HepG2 (cell line): ENCODE data around the gene ACTR1B. TPM values are rescaled to one million over a fixed set of nuclear protein-coding genes. Genes with fewer than 3 reads are reported as not detected.

Source experiments
- MAFK ChIP-seq, 2 experiments: IDR thresholded peaks in 1 of 2; conservative IDR thresholded peaks in 1 of 2; 2 replicates each; pipeline ENCODE4 v1.6.1; 2011; ENCODE audit warnings: improper control_type of control experiment in 2 of 2, low read length in 2 of 2
- polyA plus RNA-seq, 8 experiments: library from polyadenylated mRNA; depleted of rRNA in 3 of 8; stranded (reverse) in 7 of 8; unstranded in 1 of 8; fragments of >200 nt; fragmentation: Illumina TruSeq in 4 of 8; extraction: Trizol in 4 of 8; gene quantifications; 2 replicates each; pipeline versions ENCODE4 v1.2.1 to v1.2.3, GENCODE V29; 2011 to 2016; ENCODE audit warnings: low read depth in 4 of 8, missing spikeins in 1 of 8, mixed read lengths in 1 of 8; ENCODE audit not compliant: insufficient read depth in 1 of 8
- total RNA-seq, 5 experiments: library from RNA; depleted of rRNA; stranded (reverse); fragments of >200 nt; fragmentation: Illumina TruSeq; extraction: Trizol; gene quantifications; 2 replicates each; pipeline ENCODE4 v1.2.3, GENCODE V29; 2016; ENCODE audit warnings: low read depth in 1 of 5
- TF ChIP-seq, protein P1 (sequence below): sonication (generic); formaldehyde crosslinking; IDR thresholded peaks from one replicate; pipeline ENCODE4 v1.5.1; 2020; ENCODE audit warnings: mild to moderate bottlenecking, missing genetic modification reagents; ENCODE audit errors: not compliant biosample characterization

ACTR1B gene
- total and polyA plus RNA-seq, 2 of the 13 experiments (the other 11 are each of a cell fraction or from before 2014, with no cell fraction given), result 61.7 to 76.7 TPM

- TF ChIP-seq, protein P1, sequence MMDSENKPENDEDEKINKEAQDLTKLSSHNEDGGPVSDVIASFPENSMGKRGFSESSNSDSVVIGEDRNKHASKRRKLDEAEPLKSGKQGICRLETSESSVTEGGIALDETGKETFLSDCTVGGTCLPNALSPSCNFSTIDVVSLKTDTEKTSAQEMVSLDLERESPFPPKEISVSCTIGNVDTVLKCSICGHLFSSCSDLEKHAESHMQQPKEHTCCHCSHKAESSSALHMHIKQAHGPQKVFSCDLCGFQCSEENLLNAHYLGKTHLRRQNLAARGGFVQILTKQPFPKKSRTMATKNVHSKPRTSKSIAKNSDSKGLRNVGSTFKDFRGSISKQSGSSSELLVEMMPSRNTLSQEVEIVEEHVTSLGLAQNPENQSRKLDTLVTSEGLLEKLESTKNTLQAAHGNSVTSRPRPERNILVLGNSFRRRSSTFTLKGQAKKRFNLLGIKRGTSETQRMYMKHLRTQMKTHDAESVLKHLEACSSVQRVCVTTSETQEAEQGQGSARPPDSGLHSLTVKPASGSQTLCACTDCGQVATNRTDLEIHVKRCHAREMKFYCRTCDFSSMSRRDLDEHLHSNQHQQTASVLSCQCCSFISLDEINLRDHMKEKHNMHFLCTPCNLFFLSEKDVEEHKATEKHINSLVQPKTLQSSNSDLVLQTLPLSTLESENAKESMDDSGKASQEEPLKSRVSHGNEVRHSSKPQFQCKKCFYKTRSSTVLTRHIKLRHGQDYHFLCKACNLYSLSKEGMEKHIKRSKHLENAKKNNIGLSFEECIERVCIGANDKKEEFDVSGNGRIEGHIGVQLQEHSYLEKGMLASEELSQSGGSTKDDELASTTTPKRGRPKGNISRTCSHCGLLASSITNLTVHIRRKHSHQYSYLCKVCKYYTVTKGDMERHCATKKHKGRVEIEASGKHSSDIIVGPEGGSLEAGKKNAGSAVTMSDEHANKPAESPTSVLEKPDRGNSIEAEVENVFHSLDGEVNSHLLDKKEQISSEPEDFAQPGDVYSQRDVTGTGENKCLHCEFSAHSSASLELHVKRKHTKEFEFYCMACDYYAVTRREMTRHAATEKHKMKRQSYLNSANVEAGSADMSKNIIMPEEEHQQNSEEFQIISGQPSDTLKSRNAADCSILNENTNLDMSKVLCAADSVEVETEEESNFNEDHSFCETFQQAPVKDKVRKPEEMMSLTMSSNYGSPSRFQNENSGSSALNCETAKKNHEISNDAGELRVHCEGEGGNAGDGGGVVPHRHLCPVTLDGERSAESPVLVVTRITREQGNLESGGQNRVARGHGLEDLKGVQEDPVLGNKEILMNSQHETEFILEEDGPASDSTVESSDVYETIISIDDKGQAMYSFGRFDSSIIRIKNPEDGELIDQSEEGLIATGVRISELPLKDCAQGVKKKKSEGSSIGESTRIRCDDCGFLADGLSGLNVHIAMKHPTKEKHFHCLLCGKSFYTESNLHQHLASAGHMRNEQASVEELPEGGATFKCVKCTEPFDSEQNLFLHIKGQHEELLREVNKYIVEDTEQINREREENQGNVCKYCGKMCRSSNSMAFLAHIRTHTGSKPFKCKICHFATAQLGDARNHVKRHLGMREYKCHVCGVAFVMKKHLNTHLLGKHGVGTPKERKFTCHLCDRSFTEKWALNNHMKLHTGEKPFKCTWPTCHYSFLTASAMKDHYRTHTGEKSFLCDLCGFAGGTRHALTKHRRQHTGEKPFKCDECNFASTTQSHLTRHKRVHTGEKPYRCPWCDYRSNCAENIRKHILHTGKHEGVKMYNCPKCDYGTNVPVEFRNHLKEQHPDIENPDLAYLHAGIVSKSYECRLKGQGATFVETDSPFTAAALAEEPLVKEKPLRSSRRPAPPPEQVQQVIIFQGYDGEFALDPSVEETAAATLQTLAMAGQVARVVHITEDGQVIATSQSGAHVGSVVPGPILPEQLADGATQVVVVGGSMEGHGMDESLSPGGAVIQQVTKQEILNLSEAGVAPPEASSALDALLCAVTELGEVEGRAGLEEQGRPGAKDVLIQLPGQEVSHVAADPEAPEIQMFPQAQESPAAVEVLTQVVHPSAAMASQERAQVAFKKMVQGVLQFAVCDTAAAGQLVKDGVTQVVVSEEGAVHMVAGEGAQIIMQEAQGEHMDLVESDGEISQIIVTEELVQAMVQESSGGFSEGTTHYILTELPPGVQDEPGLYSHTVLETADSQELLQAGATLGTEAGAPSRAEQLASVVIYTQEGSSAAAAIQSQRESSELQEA, result no peak
- TF ChIP-seq MAFK (conservative IDR thresholded peaks at IDR 0.05 in 1 of 2, IDR thresholded peaks at IDR 0.05 in 1 of 2; ENCODE audit: low read length in 2 of 2), result peak; percentile 42 to 54; a peak in 2 of 4 replicates
Observed at GRCh38 chr2:97707362-97708047, 43.7 kb upstream of the ACTR1B start (continued).
